Daoy (cell line): ENCODE results near the gene MCTP1. TPM values are rescaled to one million over a fixed set of nuclear protein-coding genes. Genes with fewer than 3 reads are reported as not detected.
A peak's percentile ranks its signal among the peaks of the same experiment; 100 is the strongest.
"Not testable (repeated sequence)": the region's sequence is repeated elsewhere in the genome, so short reads cannot be mapped to it uniquely, and the experiment has no call there.

Experiments used
- DNase-seq: peaks from one replicate; pipeline ENCODE4 v3.0.0-alpha.2; 2015; ENCODE audit warnings: low read depth
- total RNA-seq: library from RNA; depleted of rRNA; stranded (reverse); fragments of >200 nt; shearing (Covaris generic); gene quantifications from 2 replicates; pipeline ENCODE4 v1.2.3, GENCODE V29; 2014

Gene MCTP1
- total RNA-seq, 1 experiment from 2014 or later, result 11.3 TPM

GRCh38 chr5:95252801-95253200 is 32.1 kb downstream of the MCTP1 start:
- DNase-seq, result no peak

- no peak for DNase-seq
Measured at GRCh38 chr5:95251185-95251584, 33.7 kb downstream of the MCTP1 start.

- no peak for DNase-seq
Measured at GRCh38 chr5:95244479-95244878, 40.4 kb downstream of the MCTP1 start.

GRCh38 chr5:95241635-95242034 is 43.3 kb downstream of the MCTP1 start:
- DNase-seq, result no peak

- DNase-seq, result no peak
Measured at GRCh38 chr5:95241161-95241560, 43.7 kb downstream of the MCTP1 start.

- peak; percentile 34 for DNase-seq
Measured at GRCh38 chr5:95238560-95239325, 46.2 kb downstream of the MCTP1 start.

- DNase-seq, result no peak
Measured at GRCh38 chr5:95237324-95237723, 47.6 kb downstream of the MCTP1 start.

- no peak for DNase-seq
Measured at GRCh38 chr5:95235439-95235982, 49.4 kb downstream of the MCTP1 start.

- no peak for DNase-seq
Measured at GRCh38 chr5:95229646-95230045, 55.2 kb downstream of the MCTP1 start.

- DNase-seq, result no peak
Measured at GRCh38 chr5:95224701-95225459, 60.0 kb downstream of the MCTP1 start.

GRCh38 chr5:95223566-95224258 is 61.2 kb downstream of the MCTP1 start:
- no peak for DNase-seq

- DNase-seq, result no peak
Measured at GRCh38 chr5:95222836-95223235, 62.1 kb downstream of the MCTP1 start.

- no peak for DNase-seq
Measured at GRCh38 chr5:95221234-95221633, 63.7 kb downstream of the MCTP1 start.

- no peak for DNase-seq
Measured at GRCh38 chr5:95220381-95220780, 64.5 kb downstream of the MCTP1 start.

- no peak for DNase-seq
Measured at GRCh38 chr5:95219411-95219810, 65.5 kb downstream of the MCTP1 start.

GRCh38 chr5:95217881-95218280 is 67.0 kb downstream of the MCTP1 start:
- DNase-seq, result no peak

GRCh38 chr5:95217351-95217750 is 67.5 kb downstream of the MCTP1 start:
- no peak for DNase-seq

GRCh38 chr5:95216136-95216955 is 68.5 kb downstream of the MCTP1 start:
- no peak for DNase-seq

GRCh38 chr5:95207811-95208210 is 77.1 kb downstream of the MCTP1 start:
- DNase-seq, result not testable (repeated sequence)

- DNase-seq, result no peak
Measured at GRCh38 chr5:95194856-95195255, 90.0 kb downstream of the MCTP1 start.

- DNase-seq, result no peak
Measured at GRCh38 chr5:95191330-95191729, 93.6 kb downstream of the MCTP1 start.
